NCI-H1694 (cell line): ENCODE results near the gene PINLYP.
"Not testable (repeated sequence)": the region's sequence is repeated elsewhere in the genome, so short reads cannot be mapped to it uniquely, and the experiment has no call there.

ENCODE experiments used
- DNase-seq: peaks from one replicate; lab custom pipeline; 2025; lab: John Stamatoyannopoulos, UW

Gene PINLYP

GRCh38 chr19:43575156-43575950 lies at the start of gene PINLYP, which contains the start of gene XRCC1:
Gene PINLYP (plus strand): TSS chr19:43575801. CDS start chr19:43577192, 1,391 bp downstream.
Gene XRCC1 (minus strand): TSS chr19:43575527. CDS start chr19:43575458, 69 bp downstream.
- DNase-seq = peak; percentile 98

GRCh38 chr19:43525836-43526771 lies 49.5 kb upstream of the PINLYP start:
- no peak for DNase-seq

- peak; percentile 11 for DNase-seq
Measured at GRCh38 chr19:43526884-43527859, 48.4 kb upstream of the PINLYP start, which contains the start of gene ETHE1. Gene ETHE1 (minus strand): TSS chr19:43527201. CDS start chr19:43527177, 24 bp downstream.

GRCh38 chr19:43527860-43528622 lies 47.6 kb upstream of the PINLYP start:
- no peak for DNase-seq

GRCh38 chr19:43532571-43532961 lies 43.0 kb upstream of the PINLYP start:
- DNase-seq = peak; percentile 79

DNA sequence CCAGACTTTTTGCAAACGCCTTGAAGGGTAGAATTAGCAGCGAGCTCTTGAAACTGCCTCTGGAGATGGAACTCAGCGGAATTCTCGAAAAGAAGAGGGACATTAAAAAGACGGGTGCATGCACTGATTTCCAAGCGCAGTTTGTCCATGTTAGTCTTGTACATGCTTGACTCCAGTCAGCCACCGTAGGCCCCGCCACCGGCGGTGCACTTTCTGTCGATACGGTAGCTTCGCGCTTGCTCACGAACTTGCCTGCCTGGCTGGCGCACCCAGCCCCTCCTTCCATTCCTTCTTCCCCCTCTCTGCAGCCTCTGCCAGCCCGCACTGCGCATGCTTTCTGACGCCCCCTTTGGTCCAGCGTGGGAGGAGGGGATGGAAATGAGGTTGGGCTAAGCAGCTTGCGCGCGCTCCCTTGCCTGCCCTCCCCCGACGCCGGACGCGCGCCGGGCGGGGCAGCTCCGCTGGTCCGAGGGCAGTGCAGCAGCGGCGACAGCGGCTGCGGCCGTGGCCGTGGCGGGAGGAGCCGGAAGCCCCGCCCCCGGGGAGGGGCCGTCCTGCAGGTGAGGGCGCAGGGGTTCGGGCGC lies 42.5 kb upstream of the PINLYP start, which contains the start of gene ZNF575:
Gene ZNF575 (plus strand): TSS at position 227 of the 584 bp plus-strand sequence. CDS start 1,235 bp downstream, outside the sequence.
- DNase-seq = peak; percentile 84

- peak; percentile 93 for DNase-seq
Measured at GRCh38 chr19:43533546-43534304, 41.9 kb upstream of the PINLYP start.

DNA sequence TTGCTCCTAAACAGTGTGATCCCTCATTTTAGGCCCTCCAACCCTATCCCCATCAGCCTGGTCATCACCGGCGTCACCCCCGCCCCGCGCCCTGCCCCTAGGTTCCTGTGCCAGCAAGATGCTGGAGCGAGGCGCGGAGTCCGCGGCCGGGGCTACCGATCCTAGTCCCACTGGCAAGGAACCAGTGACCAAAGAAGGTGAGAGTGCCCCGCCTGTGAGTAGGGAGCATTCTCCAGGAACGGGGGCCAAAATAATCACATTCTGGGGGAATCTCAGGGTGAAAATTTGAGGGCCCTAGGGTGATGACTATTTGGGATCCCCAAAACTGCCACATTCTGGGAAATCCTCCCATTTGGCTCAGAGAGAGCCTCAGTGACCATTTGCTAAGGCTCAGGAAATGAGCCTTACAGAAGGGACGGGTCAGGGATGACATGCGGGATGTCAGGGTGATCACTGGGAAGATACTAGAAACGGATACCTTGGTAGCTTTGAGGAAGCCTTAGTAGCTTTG lies 41.2 kb upstream of the PINLYP start:
- DNase-seq = no peak

DNA sequence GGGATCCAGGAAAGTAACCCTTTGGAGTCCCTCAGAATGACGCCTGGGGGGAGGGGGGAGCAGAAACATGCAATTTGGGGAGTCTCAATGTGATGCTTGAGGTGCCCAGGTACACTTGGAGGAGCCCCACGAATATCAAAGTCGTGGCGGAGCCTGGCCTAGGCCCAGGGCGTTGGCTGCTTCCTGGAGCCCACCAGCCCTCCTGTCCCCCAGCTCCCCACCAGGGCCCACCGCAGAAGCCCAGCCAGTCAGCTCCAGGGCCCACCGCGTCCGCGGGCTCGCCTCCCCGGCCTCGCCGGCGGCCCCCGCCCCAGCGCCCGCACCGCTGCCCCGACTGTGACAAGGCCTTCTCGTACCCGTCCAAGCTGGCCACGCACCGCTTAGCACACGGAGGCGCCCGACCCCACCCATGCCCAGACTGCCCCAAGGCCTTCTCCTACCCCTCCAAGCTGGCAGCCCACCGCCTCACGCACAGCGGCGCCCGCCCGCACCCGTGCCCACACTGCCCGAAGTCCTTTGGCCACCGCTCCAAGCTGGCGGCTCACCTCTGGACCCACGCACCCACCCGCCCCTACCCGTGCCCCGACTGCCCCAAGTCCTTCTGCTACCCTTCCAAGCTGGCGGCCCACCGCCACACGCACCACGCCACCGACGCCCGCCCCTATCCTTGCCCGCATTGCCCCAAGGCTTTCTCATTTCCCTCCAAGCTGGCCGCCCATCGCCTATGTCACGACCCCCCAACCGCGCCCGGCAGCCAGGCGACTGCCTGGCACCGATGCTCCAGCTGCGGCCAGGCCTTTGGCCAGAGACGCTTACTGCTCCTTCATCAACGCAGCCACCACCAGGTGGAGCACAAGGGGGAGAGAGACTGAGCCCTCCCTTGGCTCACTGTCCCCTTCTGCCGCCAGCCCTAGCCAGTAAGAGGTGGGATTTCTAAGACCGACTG lies 40.5 kb upstream of the PINLYP start:
- DNase-seq = peak; percentile 14

DNA sequence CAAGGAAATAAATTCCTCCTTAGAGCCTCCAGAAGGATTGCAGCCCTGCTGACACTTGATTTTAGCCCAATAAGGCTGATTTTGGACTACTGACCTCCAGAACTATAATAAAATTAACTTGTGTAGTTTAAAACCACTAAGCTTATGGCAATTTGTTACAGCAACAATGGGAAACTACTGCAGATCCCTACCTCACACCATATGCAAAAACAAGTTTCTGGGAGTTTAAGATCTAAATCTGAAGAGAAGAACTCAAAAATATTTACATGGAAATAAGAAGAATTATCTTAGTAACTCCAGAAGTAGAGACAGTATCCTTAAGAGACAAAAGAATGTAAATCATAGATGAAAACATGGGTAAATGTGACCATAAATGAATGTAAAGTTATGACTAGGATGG lies 36.7 kb upstream of the PINLYP start:
- DNase-seq = no peak

- DNase-seq = no peak
Measured at GRCh38 chr19:43540381-43540780, 35.2 kb upstream of the PINLYP start.

GRCh38 chr19:43541920-43542650 lies 33.5 kb upstream of the PINLYP start:
- DNase-seq = no peak

DNA sequence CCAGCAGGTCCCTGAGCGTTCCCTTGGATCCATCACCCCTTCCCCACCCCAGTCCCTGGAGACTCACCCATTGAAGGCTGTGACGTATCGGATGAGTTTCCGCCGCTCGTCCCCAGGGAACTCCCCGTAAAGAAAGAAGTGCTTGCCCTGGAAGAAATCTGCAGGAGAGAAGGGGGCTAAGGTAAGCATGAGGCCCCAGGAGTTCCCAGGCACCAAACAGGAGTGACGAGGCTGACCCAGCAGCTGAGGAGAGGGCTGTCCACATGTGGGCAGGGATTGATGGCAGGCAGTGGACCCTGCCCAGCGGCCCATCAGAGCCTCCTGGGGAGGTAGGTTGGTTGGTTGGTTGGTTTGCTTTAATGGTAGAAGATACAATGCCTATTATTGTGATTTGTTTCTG lies 31.5 kb upstream of the PINLYP start:
- no peak for DNase-seq

DNA sequence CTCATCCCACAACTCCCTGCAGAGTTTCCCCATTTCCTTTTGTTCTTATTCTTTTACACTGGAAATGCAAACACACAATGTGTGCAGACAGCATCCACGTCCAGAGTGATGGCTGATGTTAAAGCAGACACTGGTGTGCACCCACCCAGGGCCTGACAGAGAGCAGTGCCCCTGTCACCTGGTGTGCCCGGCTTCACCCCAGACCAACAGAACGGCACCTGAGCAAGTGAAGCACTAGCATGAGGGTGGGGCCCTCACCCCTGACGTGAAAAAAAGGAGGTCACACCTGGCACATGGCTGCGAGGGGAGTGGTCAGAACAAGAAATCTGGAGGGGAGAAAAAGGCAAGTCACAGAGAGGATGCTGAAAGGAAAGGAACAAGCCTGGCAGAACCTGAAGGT lies 30.3 kb upstream of the PINLYP start:
- no peak for DNase-seq

GRCh38 chr19:43545981-43546380 lies 29.6 kb upstream of the PINLYP start:
- DNase-seq = no peak

DNA sequence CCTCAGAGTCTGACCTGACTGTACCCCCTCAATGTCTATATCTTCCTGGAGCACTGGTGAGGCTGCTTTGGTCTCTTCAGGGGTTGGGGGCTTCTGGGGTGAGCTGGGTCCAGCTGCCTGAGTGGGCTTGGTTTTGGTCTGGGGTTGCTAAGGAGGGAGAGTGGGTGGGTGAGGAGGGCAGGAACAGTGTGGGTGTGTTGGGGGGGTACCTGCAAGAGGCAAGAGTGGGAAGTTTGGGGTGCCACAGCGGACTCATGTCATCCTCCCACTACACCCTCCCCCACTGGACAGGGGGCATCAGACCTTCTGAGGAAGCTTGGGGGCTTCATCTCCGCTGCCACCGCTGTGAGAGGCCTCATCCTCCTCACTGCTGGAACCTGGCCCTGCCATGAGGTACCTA lies 29.0 kb upstream of the PINLYP start:
- DNase-seq = no peak

DNA sequence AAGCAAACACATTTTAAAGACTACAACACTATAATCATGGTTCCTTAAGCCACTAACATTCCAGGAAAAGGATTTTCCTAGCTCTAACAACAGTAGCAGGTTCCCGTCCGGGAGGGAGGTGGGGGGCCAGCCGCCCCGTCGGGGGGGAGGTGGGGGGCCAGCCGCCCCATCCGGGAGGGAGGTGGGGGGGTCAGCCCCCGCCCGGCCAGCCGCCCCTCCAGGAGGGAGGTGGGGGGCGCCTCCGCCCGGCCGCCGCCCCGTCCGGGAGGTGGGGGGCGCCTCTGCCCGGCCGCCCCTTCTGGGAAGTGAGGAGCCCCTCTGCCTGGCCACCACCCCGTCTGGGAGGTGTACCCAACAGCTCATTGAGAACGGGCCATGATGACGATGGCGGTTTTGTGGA lies 27.7 kb upstream of the PINLYP start:
- DNase-seq = not testable (repeated sequence)
